Retina (tissue), 1 donor: ENCODE data around the gene ATP5F1D.

Source experiments
- DNase-seq: peaks from one replicate; pipeline ENCODE4 v3.0.0-alpha.2; 2016

The ATP5F1D gene

DNA sequence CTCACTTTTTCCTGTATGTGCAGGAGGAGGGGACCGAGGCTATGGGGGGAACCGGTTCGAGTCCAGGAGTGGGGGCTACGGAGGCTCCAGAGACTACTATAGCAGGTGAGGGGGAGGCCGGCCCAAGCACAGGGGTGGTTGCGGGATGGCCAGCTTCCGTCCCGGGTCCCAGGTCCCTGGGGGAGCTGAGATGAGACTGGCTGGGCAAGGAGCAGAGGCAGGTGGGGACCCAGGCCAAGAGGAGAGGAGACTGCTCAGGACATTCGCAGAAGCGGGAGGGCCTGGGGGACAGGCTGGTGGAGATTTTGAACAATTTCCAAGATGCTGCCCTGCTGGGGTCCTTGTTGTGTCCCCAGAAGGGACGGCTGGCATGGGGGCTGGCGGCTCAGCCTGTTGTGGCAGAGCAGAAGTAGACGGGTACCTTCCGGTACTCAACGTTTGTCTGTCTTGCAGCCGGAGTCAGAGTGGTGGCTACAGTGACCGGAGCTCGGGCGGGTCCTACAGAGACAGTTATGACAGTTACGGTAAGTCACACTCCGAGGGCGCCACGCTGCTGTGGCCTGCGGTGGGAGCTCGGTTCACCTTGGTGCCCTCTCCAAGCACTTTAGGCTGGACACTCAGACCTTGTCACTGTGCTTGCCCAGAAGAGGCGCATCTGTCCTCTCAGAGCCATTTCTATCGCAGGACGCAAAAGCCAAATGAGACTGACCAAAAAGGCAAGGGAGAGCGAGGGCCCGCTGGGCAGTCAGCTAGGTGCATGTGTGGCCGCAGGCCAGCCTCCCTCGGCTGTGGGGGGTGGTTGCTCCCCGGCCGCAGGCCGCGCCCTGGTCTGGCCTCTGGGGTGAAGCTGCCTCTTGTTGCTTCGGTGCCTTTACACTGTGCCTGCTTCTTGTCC lies 30.2 kb downstream of the ATP5F1D start:
- DNase-seq = no peak

DNA sequence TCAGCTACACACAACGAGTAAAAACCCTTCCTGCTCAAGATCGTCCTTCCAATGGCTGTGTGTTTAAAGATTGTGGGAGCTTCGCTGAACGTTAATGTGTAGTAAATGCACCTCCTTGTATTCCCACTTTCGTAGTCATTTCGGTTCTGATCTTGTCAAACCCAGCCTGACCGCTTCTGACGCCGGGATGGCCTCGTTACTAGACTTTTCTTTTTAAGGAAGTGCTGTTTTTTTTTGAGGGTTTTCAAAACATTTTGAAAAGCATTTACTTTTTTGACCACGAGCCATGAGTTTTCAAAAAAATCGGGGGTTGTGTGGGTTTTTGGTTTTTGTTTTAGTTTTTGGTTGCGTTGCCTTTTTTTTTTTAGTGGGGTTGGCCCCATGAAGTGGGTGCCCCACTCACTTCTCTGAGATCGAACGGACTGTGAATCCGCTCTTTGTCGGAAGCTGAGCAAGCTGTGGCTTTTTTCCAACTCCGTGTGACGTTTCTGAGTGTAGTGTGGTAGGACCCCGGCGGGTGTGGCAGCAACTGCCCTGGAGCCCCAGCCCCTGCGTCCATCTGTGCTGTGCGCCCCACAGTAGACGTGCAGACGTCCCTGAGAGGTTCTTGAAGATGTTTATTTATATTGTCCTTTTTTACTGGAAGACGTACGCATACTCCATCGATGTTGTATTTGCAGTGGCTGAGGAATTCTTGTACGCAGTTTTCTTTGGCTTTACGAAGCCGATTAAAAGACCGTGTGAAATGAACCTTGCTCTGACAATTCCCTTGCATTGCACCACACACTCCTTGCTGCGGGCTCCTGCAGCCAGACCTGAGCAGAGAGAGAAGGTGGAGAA lies 31.1 kb downstream of the ATP5F1D start:
- DNase-seq = no peak

DNA sequence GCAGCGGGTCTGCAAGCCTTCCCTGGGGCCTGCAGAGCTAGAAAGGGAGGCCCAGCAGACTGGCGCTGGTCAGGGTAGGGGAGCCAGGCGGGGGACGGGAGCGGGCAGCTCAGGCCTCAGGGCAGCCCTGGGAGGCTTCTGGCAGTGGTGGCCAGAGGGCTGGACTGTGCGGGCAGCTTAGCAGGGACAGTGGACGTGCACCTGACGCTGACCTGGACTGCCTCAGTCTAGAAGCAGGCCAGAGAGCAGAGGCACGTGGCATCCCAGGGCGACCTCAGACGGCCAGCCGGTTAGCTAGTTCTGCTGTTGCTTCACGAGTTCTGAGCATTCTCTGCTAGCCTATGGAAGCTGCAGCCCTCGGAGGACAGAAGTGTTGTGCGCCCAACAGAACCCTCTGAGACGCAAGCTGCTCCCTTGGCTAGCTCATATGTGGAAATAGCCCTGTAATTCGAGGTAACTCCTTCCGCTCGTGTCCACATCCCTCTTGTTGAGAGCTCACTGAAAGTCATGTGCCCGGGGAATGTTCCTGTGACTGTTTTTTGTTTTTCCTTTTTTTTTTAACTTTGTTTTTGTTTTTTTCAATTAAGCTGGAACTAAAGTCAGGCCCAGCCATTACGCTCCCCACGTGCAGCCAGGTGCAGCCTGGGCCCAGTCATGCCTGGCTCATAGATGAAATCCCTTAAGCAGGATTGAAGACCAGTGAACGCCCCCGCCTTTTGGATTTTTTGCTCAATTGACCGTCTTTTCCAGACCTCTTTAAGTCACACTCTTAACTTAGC lies 31.9 kb downstream of the ATP5F1D start:
- no peak for DNase-seq

DNA sequence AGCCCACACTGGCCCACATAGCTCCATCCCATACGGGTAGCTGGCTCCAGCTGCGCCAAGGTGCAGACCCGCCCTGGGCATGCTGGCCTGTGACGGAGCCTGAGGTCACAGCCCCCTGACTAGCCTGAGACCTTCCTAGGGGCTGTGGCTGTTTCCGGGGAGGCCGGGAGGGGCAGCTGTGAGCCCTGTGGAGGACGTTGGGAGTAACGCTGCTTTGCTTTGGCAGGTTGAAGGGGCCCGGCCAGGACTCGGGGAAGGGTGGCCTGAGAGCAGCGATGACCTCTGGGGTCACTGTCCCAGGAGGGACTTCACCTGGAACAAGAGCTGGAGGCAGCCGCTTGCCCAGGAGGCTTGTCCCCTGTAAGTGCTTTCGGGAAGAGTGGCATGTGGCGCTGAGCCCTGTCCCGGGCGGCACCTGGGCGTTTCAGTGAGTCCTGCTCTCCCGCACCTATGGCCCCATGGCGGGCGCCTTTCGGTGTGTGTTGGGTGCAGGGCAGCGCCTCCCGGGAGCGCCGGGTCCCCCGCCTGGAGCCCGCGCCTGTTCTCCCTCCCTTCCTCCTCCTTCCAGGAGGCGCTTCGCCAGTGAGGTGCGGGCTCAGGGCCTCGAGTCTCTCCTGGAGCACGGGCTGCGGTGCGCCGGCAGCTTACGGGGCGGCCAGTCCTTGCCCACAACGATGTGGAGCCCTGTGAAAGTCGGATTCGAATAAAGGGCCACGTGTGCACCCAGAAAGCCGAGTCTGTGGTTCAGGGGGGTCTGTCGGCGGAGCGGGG lies 32.7 kb downstream of the ATP5F1D start:
- no peak for DNase-seq

DNA sequence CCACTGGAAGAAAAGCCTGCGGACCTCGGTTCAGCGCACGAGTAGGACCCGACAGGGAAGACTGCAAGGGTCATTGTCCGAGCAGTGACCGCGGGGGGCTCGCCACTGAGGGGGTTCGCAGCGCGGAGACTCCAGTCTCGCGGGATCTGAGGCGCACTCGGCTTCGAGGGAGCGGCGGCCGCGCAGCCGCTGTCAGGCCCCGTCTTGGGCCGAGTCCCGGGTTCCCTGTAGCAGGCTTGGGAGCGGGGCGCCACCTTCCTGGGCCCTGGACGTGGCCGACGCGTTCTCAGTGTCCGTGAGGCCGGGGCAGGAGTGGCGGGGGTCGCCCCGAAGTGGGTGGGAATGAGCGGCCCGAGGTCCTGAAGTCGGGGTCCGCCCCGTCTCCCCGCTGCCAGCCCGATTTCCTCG lies 33.3 kb downstream of the ATP5F1D start:
- no peak for DNase-seq

DNA sequence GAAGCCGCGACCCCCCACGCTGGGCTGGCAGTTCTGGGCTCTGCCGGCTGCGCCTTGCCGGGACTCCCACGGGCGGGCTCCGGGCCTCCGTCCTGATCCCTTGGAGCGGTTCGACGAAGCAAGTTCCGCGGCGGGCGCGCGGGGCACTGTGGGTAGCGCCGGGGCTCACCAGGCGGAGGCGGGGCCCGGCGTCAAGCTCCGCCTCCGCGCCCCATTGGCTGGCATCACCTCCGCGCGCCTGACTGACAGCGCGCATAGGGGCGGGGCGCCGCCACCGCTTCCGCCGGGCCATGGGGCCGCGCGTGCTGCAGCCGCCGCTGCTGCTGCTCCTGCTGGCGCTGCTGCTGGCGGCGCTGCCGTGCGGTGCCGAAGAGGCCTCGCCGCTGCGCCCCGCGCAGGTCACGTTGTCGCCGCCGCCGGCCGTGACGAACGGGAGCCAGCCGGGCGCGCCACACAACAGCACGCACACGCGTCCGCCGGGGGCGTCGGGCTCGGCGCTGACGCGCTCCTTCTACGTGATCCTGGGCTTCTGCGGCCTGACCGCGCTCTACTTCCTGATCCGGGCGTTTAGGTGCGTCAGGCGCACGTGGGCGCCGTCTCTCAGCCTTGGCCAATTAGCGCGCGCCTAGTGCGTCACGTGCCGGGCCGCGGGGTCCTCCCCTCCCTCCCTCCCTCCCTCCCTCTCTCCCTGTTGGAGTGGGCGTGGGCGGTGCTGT lies 33.9 kb downstream of the ATP5F1D start, which contains the start of gene FAM174C:
FAM174C (plus strand) TSS at position 271 of the 716 bp plus-strand sequence; CDS start at position 291, 20 bp downstream.
- peak; percentile 95 for DNase-seq

DNA sequence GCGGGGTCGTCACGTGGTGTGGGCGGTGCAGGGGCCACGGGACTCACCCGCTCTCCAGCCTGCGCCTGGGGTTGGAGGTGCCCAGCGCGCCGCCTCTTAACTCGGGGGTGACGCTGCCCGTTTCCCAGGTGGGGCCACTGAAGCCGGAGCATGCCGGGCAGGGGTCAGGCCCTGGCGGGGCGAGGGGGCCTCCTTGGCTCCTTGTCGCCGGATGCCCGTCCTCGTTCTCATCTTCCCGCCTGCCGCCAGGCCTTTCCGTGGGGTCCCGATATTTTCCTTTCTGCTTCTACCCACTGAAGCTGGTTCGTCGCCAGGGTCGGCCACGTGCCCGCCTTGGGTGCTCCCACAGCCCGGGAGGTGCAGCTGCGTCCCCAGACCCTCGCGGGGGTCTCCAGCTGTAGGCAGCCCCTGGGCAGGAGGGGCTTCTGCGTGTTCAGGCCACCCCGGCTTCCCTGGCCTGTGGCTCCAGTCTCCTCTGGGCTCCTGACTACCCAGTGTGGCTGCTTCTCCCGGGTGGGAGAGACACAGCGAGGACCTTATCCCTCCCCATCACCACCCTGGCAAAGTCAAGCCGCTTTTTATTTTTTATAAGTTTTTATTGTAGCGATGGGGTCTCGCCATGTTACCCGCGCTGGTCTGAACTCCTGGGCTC lies 34.6 kb downstream of the ATP5F1D start:
- DNase-seq = no peak

DNA sequence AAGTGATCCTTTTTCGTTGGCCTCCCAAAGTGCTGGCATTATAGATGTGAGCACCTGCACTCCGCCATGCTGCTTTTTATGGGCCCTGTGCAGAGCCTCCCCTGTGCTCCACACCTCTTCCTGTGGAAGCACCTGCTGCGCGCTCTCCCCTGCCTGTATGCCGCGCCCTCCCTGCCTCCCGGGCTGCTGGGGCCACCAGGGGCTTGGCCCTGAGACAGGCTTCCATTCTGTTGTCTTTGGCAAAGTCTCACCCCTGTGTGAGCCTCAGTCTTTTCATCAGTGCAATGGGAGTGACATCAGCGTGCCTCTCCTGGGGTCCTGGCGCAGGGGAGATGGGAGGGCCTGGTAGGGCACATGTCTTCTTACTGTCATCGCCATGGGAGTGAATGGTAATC lies 35.1 kb downstream of the ATP5F1D start:
- no peak for DNase-seq

DNA sequence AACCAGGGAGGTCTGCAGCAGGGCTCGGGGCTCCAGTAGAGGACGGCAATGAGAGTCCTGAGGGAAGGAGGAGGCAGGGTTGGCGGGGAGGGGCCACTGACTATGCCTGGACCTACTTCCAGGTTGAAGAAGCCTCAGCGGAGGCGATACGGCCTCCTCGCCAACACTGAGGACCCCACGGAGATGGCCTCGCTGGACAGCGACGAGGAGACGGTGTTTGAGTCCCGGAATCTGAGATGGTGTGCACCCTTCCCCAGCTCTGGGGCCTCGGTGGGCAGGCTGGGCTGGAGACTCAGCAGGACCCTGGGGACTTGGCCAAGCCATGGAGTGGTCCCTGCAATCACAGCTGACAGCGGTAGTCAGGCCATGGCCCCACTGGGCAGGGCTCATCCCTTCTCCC lies 35.5 kb downstream of the ATP5F1D start:
- no peak for DNase-seq

DNA sequence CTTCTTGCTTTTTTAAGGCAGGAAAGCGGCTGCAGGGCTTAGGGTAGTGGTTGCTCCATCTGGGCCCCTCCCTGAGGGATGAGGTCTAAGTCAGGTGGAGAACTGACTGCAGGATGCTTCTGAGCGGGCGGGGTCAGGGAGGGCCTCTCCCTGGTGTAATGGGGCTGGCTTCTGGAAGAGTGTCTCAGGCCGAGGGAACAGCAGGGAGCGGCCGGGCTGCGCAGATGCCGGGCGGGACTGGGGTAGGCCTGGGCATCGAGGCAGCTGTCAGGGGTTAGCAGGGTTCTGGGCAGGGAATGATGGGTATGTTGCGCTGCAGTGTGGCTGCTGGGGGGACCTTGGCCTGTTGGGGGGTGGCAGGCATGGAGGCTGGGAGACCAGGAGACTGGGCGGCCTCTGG lies 36.5 kb downstream of the ATP5F1D start:
- DNase-seq = no peak

DNA sequence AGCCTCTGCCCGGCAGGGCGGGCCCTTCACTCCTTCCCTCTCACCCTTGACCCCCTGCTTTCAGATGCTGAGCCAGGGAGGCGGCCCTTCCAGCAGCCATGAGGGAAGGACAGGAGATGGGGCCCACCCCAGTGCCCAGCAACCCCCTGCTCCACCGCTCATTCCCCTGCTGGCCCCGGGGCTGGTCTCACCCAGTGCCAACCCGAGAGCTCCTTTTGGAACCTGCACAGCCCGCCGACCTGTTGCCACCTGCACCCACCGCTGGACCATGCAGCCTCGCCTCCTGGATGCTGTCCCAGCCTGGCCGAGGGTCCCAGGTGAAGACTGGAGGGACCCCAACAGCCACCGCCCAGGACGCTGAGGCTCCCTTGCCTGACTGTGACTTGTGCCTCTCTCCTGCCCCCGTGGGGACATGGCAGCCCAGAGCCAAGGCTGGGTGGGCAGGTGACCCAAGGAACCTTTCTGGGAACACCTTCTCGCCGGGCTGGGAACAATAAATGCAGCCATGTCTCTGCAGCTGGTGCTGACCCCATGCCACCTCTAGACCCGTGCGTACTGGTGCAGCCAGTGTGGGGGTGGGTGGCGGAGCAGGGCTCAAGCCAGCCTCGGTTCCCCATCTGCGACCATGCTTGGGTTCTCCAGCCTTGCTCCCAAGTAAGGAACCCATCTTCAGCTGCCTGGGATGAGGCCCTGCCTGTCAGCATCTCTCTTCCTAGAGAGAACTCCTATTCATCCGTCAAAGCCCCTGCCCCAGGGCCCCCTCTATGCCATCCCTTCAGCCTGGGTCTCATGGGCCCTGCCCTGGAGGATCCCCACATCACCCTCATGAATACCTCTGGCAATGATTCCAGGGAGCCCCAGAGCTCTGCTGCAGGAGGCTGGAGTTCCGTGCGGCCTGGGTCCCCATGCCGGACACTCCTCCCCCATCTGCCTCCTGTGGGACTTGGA lies 37.4 kb downstream of the ATP5F1D start:
- DNase-seq = no peak

DNA sequence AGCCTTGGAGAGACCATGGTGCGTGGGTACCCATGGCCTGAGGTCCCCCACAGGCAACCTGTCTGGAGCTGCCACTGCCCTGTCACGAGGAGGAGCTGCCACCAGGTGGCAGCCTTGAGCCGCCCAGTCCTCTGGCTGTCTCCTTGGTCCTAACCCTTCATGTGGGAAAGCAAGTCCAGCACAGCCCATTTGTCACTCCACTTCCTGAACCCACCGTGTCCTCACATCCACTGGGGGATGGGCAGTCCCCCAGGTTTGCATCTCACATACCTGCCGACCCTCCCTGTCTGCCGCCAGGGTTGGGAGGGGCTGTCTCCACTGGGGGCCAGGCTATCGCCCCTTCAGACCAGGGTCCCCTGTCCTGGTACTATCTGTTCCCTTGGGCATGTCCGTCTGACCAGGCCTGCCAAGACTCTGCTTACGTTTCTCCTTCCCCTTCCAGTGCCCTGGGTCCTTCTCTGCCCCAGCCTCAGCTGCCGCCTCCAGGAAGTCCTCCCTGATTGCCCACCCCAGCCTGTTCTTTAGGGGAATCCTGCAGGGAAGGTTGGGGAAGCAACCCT lies 38.3 kb downstream of the ATP5F1D start:
- peak; percentile 95 for DNase-seq

DNA sequence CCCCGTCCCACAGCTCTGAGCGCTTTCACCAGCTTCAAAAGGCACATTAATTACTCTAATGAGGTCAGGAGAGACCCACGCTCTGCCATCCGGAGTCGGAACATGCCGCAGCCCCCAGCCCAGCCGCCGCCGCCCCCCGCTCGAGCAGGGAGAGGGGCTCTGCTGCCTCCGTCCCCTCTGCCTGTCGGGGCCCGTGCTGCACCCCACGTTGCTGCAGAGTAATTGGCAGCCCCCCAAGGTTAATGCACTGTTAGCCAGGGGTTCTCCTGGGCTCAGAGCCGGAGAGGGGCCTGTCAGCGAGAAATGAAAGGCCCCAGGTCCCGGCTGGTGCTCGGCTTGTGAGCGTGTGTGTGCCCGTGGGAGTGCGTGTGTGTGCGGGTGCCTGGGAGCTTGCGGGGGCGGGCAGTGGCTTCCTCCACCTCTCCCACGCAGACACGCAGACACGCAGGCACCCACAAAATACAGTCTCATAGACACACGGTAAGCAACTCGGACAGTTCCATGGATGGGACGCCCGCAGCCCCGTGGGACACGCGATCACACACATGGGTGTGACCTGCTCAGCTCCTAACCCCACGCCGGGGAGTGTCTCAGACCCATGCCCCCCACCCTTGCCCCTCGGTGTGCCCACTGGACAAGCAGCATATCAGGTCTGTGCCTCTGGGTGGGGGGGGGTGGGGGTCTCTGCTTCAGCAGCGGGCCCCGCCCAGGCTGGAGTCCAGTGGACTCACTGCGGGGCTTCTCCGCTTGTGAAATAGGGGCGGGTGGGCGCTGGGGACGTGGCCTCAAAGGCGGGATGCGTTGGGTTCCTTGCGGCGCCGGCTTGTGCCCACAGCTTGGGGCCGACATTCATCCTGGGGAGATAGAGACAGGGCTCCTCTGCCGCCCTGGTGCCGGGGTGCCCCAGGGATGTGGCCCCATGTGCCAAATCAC lies 39.4 kb downstream of the ATP5F1D start:
- peak; percentile 62 for DNase-seq

DNA sequence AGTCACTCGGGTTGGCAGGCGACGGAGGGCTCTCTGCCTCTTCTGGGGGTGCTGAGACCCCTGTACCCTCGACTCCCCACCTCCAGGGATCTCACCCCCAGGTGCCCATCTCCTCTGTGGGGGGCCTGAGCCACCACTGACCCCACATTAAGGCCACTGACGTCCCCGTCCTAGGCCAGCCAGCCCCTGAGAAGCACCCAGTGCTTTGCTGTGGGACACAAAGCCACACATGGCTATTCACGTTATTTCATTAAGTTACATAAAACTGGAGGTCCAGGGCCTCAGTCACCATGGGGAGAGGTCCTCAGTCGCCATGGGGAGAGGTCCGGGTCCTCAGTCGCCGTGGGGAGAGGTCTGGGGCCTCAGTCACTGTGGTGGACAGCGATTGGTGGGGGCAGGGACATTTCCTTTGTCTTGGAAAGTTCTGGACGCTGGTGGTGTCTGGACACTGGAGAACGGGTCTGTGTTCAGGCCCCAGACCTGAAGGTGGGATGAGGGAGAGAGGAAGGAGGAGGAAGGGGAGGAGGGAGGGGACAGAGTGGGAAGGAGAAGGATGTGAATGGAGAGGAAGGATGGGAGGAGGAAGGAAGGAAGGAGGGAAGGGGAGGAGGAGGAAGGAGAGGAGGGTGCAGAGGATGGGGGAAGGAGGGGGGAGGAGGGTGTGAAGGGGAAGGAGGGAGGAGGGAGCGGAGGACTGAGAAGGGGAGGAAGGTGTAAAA lies 40.2 kb downstream of the ATP5F1D start:
- no peak for DNase-seq

DNA sequence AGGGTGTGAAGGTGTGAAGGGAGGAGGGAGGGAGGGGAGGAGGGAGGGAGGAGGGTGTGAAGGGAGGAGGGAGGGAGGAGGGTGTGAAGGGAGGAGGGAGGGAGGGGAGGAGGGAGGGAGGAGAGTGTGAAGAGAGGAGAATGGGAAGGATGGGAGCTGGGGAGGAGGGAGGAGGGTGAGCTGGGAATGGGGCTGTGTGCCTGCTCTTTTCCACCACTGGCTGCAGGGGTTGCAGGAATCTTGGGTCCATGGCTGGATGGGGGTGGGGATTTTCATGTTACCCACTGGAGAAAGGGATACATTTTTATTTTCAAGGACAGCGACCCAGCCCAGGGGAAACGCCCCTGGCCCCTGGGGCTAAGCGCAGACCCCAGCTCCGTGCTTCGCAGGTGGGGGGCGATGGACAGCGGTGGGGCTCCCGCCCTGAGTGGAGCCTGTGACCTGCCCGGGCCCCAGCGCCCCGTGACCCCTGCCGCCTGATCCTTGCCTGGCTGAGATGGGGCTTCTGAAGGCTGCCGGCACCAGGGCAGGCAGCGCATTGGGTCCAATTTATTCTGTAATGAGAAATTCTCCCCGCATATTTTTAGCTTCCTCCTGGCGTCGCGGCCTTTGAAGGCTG lies 41.1 kb downstream of the ATP5F1D start:
- DNase-seq = no peak

DNA sequence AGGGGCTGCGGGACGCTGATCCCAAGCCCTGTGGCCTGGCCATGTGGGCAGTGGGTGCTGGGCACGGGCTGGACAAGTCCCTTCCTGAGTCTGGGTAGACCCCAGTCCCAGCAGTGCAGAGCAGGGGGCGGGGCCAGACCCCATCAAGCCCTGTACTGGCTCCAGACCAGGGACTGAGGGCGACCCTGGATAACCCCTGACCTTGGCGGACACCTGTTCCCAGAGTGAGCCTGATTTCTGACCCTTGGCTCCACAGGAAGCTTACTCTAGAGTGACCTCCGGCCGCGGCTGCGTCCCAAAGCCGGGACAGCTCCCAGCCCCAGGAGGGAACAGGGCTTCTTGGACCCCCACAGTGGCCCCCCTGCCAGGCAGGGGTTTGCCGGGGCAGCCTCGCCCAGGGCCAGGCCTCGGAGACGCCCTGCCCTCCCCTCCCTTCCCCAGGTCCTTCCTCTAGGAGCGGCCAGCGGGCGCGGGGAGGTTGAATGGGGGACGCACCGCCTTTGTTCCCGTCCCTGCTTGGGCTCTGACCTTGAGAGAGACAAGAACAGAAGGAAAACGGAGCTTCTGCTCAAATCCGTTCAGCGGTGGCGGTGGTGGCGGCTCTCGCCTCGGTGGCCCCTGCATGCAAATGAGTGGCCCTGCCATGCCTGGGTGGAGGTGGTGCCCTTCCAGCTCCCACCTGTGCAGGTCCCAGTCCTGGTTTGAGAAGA lies 41.8 kb downstream of the ATP5F1D start:
- DNase-seq = peak; percentile 56
